H1 (cell line): Measurements from ENCODE around the gene STBD1. TPM values are rescaled to one million over a fixed set of nuclear protein-coding genes. Genes with fewer than 3 reads are reported as not detected.

ENCODE experiments used
- FOSL1 ChIP-seq: IDR thresholded peaks from 2 replicates; pipeline ENCODE4 v1.6.1; 2011; ENCODE audit warnings: mild to moderate bottlenecking, low read depth, low read length, moderate library complexity; ENCODE audit not compliant: insufficient read depth
- HDAC2 ChIP-seq, 2 experiments: fragments of 300-600 bp in 1 of 2; sonication (generic) in 1 of 2; IDR thresholded peaks; 2 replicates each; pipeline ENCODE4 v1.6.1; 2011 to 2012; ENCODE audit warnings: low read depth in 2 of 2, low read length in 2 of 2, mild to moderate bottlenecking in 2 of 2, moderate library complexity in 2 of 2, borderline replicate concordance in 1 of 2, inconsistent platforms in 1 of 2
- MAX ChIP-seq: IDR thresholded peaks from 2 replicates; pipeline ENCODE4 v1.6.1; 2012; ENCODE audit warnings: inconsistent platforms
- POU5F1 ChIP-seq: IDR thresholded peaks from 2 replicates; pipeline ENCODE4 v1.6.1; 2011; ENCODE audit warnings: low read depth, mild to moderate bottlenecking, low read length, moderate library complexity
- polyA plus RNA-seq, 7 experiments: library from polyadenylated mRNA; depleted of rRNA in 3 of 7; stranded (reverse) in 5 of 7; unstranded in 2 of 7; fragments of >200 nt in 5 of 7; fragments of 200-250 nt in 2 of 7; gene quantifications; 1 replicate in 5 of 7; 2 replicates in 1 of 7; 4 replicates in 1 of 7; pipeline versions ENCODE4 v1.2.1 to v1.2.3, GENCODE V29; 2011 to 2013; ENCODE audit warnings: missing spikeins in 2 of 7, mixed read lengths in 2 of 7
- total RNA-seq: library from RNA; stranded (reverse); fragmentation: NEBNext Ultra II Directional; extraction: Animal tissue kit (Norgen Biotek cat#: 25700); gene quantifications from 2 replicates; pipeline ENCODE4 v1.2.1, GENCODE V29; 2021

STBD1 gene
- total and polyA plus RNA-seq, 2 of the 8 experiments (the other 6 are each of a cell fraction or from before 2014, with no cell fraction given): 0.45 to 1.7 TPM

GRCh38 chr4:76272582-76272981 is 34.0 kb upstream of the STBD1 start (continued):
- TF ChIP-seq HDAC2 (IDR thresholded peaks at IDR 0.05; ENCODE audit: borderline replicate concordance in 1 of 2, low read depth in 2 of 2, low read length in 2 of 2) (no peak), MAX (no peak), FOSL1 (no peak), POU5F1 (no peak)
